B cell (primary cell): ENCODE results near the gene URB1.

Experiments used
- CTCF ChIP-seq: fragments of 200-600 bp; IDR thresholded peaks from one replicate; pipeline ENCODE4 v1.8.0; 2022; ENCODE audit warnings: antibody characterized with exemption, mild to moderate bottlenecking
- EZH2 ChIP-seq: IDR thresholded peaks from 2 replicates; pipeline ENCODE4 v1.6.1; 2012; ENCODE audit warnings: borderline replicate concordance, low read depth, mild to moderate bottlenecking, moderate library complexity, low read length; ENCODE audit not compliant: insufficient read depth, poor library complexity, severe bottlenecking

GRCh38 chr21:32302560-32302959 is 90.3 kb downstream of the URB1 start:
- no peak for TF ChIP-seq CTCF
- no peak for TF ChIP-seq EZH2
